NCI-H2196 treated with DMSO at 0.1 percent for 48 hours (cell line): Measurements from ENCODE around the gene ZFPL1.
A peak's percentile ranks its signal among the peaks of the same experiment; 100 is the strongest.

ENCODE experiments used
- DNase-seq: peaks from one replicate; lab custom pipeline; 2025; ENCODE audit not compliant: unreplicated experiment; lab: John Stamatoyannopoulos, UW

The ZFPL1 gene

DNA sequence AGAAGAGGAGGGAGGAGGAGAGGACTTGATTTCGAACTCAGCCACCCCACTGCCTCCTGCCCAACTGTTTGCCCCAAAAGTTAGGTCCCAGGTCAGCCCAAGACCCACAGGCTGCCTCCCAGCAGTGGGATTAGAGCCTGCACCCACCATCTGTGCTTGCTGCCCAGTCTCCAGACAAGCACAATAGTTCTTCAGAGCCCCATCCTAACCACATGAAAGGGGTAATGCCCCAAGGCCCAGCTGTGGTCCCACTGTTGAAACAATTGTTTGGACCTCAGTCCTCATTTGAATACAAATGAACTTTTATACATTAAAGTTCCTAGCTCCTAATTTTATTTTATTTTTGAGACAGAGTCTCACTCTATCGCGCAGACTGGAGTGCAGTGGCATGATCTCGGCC lies 6.6 kb downstream of the ZFPL1 start:
- no peak for DNase-seq

- DNase-seq = no peak
Measured at GRCh38 chr11:65095427-65095826, 11.4 kb downstream of the ZFPL1 start.

DNA sequence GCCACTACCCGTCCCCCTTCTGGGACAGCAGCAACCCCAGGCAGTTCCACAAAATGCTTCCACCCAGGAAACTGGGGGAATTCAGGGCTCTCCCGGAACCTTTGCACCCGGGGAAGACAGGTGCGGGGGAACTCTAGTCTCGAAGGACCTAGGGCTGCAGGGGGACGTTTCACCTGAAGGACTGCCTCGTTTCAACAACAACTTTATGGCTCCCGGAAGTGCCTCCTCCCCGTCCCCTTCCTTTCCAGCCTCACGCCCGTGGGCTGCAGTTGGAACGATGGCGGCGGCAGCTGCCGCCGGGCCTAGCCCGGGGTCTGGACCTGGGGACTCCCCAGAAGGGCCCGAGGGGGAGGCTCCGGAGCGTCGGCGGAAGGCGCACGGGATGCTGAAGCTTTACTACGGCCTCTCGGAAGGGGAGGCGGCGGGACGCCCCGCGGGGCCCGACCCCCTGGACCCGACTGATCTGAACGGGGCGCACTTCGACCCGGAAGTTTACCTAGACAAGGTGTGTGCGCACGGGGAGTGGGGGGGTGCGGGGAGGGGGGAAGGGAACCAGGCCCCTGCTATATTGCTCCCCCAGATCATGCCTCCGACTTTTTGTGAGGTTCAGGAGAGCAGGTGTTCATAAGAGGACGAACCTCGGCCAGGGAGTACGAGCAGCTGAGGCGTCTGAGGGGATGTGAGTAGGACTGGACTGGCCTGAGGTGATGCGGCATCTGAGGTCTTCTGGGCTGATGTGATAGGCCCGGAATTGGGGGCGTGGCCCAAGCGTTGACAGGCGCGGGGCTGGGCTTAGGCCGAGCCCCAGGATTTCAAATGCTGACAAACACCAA lies 12.2 kb downstream of the ZFPL1 start, which contains the start of gene VPS51:
Gene VPS51 (plus strand): TSS at position 241 of the 833 bp plus-strand sequence. CDS start 37 bp downstream, at position 278.
- DNase-seq = peak; percentile 83

DNA sequence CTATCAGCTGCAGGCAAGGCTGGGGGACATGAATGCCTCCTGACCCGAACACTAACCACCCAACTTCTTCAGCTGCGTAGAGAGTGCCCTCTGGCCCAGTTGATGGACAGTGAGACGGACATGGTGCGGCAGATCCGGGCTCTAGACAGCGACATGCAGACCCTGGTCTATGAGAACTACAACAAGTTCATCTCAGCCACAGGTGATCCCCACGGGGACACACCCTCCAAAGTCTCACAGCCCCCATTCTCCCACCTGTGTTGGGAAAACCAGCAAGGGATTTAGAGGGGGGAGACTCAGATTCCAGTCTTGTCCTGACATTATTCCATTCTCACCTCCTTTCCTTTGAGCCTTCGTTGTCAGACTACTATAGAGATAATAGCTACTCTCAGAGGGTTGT lies 12.9 kb downstream of the ZFPL1 start:
- DNase-seq = no peak

- DNase-seq = no peak
Measured at GRCh38 chr11:65100674-65101350, 16.8 kb downstream of the ZFPL1 start.

DNA sequence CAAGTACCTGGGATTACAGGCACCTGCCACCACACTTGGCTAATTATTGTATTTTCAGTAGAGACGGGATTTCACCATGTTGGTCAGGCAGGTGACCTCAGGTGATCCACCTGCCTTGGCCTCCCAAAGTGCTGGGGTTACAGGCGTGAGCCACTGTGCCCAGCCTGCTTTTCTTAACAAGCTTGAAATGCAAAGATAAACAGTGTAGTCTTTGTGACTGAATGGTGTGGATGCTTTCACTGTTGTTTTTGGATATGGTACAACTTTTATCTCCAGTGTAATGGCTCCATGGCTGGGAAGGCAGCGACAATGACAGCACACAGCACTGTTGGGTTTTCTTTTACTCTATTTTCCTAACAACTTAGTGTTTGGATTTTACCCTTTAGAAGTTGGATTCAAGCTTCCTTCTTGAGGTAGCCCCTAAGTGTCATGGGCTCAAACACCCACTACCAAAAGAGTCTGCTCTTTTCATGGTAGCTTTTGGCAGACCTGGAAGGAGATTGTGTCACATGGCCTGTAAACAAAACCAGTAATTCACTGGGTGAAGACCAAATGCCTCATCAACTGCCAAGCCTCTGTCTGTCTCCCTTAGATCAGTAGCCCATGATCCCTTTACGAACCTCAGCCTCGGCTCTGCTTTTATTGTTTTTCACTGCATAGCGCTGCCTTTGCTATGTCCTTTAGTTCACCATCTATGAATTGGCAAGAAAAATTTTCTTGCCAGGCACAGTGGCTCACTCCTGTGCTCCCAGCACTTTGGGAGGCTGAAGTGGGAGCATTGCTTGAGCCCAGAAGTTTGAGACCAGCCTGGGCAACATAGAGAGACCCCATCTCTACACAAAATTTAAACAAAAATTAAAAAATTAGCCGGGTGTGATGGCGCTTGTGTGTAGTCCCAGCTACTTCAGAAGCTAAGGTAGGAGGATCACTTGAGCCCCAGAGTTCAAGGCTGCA lies 18.4 kb downstream of the ZFPL1 start:
- peak; percentile 59 for DNase-seq

- no peak for DNase-seq
Measured at GRCh38 chr11:65103476-65103875, 19.5 kb downstream of the ZFPL1 start.

DNA sequence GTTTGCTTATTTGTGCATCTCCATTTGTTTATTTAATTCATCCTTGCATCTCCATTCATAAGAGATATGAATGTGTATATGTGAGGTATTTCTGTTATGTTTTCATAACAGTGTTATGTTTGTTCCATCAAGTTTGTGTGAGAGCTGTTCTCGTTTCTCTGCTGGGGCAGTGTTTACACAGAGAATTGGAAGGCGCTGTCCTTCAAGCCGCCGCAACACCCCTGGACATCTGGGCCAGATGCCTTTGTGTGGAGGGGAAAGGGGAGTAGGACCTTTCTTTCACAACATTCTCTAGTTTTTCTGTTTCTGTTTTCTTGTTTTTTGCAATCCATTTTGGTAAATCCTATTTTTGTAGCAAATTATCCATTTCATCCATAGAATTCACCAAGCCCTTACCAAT lies 20.6 kb downstream of the ZFPL1 start:
- no peak for DNase-seq

GRCh38 chr11:65107078-65107477 lies 23.1 kb downstream of the ZFPL1 start:
- DNase-seq = no peak

DNA sequence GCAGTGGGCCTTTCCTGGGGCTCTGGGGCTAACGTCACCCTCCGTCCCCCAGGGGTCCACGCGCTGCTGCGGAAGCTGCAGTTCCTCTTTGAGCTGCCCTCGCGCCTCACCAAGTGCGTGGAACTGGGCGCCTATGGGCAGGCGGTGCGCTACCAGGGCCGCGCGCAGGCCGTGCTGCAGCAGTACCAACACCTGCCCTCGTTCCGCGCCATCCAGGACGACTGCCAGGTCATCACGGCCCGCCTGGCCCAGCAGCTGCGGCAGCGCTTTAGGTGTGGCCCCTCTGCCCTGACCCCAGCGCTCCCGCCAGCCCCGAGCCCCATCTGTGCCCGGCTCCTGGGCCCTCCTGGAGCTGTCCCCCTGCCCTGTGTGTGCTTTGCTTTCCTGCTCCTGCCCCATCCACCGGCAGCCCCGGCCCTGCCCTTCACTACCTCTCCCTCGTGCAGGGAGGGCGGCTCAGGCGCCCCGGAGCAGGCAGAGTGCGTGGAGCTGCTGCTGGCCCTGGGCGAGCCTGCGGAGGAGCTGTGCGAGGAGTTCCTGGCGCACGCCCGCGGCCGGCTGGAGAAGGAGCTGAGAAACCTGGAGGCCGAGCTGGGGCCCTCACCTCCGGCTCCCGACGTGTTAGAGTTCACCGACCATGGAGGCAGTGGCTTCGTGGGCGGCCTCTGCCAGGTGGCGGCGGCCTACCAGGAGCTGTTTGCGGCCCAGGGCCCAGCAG lies 23.9 kb downstream of the ZFPL1 start:
- no peak for DNase-seq

DNA sequence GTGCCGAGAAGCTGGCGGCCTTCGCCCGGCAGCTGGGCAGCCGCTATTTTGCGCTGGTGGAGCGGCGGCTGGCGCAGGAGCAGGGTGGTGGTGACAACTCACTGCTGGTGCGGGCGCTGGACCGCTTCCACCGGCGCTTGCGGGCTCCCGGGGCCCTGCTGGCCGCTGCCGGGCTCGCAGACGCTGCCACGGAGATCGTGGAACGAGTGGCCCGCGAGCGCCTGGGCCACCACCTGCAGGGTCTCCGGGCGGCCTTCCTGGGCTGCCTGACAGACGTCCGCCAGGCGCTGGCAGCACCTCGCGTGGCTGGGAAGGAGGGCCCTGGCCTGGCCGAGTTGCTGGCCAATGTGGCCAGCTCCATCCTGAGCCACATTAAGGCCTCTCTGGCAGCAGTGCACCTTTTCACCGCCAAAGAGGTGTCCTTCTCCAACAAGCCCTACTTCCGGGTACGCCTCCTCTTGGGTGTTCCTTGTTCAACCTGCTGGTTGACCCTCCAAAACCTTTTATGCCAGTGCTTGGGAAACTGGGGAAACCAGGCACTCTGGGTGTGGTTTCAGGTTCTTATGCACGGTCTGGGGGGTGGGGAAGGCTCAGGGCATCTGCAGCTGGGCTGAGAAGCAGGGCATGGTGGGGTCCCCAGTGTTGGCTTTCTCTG lies 24.6 kb downstream of the ZFPL1 start:
- DNase-seq = no peak

GRCh38 chr11:65109231-65110198 lies 25.5 kb downstream of the ZFPL1 start:
- no peak for DNase-seq

DNA sequence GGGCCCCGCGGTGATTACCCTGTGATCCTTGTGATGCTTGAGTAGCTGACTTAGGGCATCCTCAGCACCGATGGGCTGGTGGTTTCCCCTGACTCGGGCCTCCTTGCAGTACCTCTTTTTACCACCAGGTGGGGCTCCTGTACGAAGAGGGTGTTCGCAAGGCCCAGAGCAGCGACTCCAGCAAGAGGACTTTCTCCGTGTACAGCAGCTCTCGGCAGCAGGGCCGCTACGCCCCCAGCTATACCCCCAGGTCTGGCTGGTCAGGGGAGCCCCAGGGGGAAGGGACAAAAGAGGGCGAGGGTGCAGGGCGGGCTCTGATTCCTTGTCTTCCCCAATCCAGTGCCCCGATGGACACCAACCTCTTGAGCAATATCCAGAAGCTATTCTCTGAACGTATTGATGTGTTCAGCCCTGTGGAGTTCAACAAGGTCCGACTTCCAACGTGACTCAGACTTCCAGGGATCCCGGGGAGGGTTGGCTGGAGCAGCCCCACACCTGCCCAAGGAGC lies 26.4 kb downstream of the ZFPL1 start:
- peak; percentile 70 for DNase-seq

DNA sequence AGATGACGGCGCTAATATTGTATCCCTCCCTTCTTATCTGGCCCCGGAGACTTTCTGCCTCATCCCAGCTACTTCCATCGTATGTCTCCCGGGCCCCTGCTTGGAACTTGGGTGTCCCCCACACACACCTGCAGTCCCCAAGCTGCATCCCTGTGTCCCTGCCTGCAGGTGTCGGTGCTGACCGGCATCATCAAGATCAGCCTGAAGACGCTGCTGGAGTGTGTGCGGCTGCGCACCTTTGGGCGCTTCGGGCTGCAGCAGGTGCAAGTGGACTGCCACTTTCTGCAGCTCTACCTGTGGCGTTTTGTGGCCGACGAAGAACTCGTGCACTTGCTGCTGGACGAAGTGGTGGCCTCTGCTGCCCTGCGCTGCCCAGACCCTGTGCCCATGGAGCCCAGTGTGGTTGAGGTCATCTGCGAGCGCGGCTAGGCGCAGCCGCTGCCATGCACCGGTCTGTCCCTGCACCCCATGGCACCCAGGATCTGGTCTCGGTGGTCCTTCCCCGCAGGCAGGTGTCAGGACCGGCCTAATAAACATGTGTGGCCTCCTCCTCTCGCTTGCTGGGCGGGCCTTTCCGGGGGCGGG lies 27.2 kb downstream of the ZFPL1 start:
- no peak for DNase-seq

GRCh38 chr11:65111744-65112545 lies 27.9 kb downstream of the ZFPL1 start, which contains the start of gene TM7SF2:
TSS of gene TM7SF2 (plus strand) at chr11:65111872. CDS start at chr11:65112016, 144 bp downstream.
- DNase-seq = peak; percentile 93

DNA sequence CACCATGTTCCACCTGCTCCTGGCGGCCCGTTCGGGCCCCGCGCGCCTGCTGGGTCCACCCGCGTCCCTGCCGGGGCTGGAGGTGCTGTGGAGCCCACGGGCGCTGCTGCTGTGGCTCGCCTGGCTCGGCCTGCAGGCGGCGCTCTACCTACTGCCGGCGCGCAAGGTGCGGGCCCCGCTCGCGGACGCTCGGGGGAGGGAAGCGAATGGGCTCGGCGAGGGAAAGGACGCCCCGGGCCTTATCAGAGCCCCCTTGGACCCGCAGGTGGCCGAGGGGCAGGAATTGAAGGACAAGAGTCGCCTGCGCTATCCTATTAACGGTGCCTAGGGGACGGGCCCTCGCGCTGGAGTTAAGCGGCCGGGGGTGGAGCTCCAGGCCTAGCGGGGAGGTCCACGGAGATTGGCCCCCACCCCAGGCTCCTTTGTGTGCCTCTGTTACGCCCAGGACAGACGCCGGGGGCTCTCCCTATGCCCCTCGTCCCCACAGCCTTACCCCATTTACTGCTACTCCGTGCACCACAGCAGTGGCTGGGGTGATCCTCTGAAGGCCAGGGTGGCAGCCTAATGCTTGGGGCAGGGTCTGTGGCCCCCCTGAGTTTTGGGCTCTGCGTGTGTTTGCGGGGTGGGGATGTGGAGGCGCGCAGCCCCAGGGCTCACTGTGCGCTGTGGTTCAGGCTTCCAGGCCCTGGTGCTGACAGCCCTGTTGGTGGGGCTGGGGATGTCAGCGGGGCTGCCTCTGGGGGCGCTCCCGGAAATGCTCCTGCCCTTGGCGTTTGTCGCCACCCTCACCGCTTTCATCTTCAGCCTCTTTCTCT lies 28.7 kb downstream of the ZFPL1 start:
- peak; percentile 18 for DNase-seq

DNA sequence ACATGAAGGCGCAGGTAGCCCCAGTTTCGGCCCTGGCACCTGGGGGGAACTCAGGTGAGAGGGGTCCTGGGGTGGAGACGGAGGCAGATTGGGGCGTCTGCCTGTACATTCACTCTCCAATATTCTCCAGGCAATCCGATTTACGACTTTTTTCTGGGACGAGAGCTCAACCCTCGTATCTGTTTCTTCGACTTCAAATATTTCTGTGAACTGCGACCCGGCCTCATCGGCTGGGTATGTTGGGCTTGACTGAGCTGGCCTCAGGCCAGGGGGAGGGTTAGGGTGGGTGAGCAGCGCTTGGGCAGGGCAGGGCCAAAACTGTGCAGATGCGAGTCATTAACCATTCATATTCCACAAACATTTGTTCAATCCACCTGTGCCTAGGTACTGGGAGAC lies 29.3 kb downstream of the ZFPL1 start:
- DNase-seq = no peak
